NCI-H2227 (cell line): Measurements from ENCODE around the gene BCAS4.
A peak's percentile ranks its signal among the peaks of the same experiment; 100 is the strongest.
"Not testable (repeated sequence)": the region's sequence is repeated elsewhere in the genome, so short reads cannot be mapped to it uniquely, and the experiment has no call there.

Experiments
- DNase-seq: peaks from one replicate; lab custom pipeline; 2025; ENCODE audit not compliant: unreplicated experiment; lab: John Stamatoyannopoulos, UW

The BCAS4 gene

DNA sequence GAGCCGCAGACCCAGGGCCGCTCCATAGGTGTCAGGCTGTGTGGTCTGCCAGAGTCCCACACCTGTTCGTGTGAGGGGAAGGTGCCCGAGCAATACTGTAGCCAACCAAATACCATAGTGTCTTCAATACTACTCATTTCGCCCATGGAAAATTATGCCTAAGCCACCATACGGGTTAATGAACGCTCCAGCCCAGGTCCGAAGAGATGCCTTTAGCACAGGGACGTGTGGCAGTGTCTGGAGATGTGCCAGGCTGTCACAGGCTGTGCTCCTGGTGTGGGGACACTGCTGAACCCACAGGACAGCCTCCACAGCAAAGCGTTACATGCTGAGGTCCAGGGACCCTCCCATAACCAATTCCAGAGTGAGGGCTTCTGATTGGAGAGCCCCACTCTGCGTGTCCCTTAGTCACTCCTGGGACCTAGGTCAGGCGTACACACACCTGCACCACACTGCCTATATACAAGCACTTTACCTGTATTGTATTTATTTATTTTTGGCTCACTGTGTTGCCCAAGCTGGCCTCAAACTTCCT lies 25.2 kb upstream of the BCAS4 start:
- not testable (repeated sequence) for DNase-seq

DNA sequence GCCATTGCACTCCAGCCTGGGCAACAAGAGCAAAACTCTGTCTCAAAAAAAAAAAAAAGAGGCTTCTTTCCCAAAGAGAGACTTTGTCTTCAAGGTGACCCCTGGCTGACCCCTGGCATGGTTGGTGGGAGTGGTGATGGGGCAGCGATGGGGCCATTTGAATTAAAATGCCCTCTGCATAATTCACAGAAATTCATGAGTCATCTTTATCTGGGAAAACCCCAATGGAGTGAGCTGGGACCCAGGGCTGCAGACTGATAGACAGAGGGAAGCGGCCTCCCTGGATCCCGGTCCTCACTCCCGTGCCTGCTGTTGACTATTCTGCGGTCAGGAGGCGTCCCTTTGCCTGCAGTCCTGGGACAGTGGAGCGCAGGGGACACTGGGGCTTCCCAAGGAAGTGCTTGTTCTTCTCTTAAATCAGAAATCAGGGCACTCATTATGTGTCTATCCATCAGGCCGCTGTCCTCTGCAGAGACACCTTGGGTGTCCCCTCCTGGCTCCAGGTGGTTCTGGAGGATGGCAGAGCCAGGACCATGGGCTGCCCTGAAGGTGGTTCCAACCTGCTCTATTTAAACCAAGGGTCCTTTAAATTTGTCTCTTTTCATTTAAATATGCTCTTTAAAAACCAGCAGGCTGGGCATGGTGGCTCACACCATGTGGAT lies 23.3 kb upstream of the BCAS4 start:
- not testable (repeated sequence) for DNase-seq

DNA sequence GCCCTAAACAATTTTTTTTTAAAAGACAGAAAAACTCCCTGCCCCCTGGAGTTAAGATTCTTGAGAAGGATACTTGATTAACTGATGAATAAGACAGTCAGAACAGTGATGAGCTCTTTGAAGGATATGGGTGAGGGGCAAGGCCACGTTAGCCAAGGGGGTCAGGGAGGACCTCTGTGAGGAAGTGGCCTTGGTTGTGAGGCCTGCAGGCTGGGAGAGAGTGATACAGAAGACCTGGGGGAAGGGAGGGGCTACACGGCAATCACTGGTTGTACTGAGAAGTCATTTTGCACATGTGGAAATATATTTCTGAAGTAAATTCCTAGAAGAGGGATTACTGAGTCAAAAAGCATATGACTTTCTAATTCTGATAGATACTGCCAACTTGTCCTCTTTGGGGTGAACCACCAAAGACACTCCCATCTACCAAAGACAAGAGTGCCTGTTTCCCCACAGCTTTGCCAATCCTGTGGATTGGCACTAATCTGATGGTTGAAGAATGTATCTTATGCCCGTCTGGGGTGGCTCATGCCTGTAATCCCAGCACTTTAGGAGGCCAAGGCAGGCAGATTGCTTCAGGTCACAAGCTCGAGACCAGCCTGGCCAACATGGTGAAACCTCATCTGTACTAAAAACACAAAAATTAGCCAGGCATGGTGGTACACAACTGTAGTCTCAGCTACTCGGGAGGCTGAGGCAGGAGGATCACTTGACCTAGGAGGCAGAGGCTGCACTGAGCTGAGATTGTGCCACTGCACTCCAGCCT lies 22.3 kb upstream of the BCAS4 start:
- DNase-seq: no peak

DNA sequence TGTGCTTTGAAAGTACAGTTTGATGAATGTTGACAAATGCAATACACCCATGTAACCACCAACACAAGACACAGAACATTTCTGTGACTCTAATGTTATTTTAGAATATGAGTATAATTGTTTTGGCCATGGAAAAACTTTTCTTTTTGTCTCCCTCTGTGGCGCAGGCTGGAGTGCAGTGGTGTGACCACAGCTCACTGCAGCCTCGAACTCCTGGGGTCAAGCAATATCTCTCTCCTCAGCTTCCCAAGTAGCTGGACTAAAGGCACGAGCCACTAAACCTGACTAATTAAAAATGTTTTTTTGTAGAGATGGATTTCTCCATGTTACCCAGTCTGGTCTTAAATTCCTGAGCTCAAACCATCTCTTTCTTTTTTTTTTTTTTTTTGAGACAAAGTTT lies 20.3 kb upstream of the BCAS4 start:
- DNase-seq: no peak

DNA sequence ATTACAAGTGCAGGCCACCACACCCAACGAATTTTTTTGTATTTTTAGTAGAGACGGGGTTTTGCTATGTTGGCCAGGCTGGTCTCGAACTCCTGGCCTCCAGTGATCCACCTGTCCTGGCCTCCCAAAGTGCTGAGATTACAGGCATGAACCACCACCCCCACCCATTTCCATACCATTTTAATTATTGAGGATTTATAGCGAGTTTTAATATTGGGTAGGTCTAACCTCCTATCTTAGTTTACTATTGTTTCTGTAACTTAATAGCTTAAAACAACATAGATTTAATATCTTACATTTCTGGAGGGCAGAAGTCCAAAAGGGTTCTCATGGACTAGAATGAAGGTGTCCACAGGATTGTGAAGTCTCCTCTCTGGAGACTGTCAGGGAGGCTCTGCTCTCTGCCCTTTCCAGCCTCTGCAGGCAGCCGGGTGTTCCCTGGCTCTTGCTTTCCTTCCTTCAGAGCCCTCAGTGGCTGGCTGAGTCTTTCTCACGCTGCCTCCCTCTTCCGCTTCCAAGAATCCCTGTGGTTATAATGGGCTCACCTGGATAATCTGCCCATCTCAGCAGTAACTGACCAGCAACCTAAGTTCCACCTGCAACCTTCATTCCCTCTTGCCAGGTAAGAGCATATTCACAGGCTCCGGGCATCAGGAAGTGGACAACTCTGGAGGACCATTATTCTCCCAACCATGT lies 18.6 kb upstream of the BCAS4 start:
- no peak for DNase-seq

DNA sequence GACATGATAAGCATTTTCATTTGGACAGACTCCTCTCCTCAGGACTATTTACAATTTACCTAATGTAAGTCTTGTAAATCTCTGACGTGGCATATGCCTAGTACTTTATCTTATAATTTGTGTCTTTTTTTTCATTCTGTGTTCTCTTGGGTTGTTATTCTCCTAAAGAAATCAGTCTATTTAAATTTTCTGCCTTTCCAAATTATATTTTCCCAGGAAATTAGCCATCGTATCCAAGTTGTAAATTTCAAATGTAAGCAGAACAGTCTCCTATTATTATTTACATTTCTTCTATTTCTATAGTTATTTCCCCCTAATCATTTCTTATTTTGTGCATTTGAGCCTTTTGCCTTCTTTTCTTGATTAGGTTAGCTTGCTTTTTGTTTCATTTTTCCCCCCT lies 17.5 kb upstream of the BCAS4 start:
- DNase-seq: no peak

DNA sequence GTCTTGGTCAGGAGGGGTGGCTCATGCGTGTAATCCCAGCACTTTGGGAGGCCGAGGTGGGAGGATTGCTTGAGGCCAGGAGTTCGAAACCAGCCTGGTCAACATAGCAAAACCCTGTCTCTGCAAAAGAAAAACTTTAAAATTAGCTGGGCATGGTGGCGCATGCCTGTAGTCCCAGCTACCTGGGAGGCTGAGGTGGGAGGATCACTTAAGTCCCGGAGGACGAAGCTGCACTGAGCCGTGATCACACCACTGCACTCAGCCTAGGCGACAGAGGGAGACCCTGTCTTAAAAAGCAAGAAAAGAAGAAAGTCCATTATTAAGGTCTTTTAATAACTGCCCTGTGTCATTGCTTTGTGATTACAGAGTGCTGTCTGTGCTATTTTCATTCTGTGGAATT lies 15.9 kb upstream of the BCAS4 start:
- not testable (repeated sequence) for DNase-seq

DNA sequence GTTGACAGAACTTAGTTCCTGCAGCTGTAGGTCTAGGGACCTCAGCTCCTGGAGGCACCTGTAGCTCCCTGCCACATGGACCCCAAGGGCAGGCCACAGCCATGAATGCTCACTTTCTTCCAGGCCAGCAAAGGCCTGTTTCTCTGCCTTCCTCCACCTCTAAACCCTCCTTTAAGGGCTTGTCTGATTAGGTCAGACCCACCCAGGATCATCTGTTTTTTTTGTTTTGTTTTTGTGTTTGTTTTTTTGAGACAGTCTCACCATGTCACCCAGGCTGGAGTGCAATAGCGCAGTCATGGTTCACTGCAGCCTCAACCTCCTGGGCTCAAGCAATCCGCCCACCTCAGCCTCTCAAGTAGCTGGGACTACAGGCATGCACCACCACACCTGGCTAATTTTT lies 11.5 kb upstream of the BCAS4 start:
- DNase-seq: no peak

DNA sequence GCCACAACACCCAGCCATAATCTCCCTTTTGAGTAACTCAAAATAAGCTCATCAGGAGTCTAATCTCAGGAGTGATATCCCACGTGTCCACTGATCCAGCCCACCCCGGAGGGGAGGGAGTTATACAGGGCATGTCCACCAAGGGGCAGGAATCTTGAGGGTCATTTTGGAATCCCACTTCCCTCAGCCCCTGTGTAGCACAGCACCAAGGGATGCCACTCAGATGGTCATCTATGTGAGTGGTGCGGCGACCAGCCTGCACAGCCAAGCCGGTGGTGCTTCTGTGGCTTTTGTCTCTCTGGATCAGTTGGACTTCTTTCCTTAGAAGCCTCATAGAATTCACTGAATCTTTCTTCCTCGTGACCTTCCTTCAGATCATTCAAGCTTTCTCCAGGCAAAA lies 11.0 kb upstream of the BCAS4 start:
- DNase-seq: no peak

DNA sequence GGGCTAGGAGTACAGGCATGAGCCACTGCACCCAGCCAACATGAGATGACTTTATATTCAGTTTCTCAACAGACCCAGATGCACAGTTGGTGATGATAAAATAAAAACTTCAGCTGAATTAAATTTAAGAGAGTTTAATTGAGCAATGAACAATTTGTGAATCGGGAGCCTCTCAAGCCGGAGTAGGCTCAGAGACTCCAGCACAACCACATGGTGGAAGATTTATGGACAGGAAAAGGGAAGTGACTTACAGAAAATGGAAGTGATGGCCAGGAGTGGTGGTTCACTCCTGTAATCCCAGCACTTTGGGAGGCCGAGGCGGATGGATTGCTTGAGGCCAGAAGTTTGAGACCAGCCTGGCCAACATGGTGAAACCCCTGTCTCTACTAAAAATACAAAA lies 10.4 kb upstream of the BCAS4 start:
- DNase-seq: no peak

DNA sequence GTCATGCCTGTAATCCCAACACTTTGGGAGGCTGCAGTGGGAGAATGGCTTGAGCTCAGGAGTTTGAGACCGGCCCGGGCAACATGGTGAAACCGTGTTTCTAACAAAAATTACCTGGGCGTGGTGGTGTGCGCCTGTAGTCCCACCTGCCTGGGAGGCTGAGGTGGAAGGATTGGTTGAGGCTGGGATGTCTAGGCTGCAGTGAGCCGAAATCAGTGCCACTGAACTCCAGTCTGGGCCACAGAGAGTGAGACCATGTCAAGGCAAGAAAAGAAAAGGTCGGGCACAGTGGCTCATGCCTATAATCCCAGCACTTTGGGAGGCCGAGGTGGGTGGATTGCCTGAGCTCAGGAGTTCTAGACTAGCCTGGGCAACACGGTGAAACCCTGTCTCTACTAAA lies 8.2 kb upstream of the BCAS4 start:
- DNase-seq: no peak

DNA sequence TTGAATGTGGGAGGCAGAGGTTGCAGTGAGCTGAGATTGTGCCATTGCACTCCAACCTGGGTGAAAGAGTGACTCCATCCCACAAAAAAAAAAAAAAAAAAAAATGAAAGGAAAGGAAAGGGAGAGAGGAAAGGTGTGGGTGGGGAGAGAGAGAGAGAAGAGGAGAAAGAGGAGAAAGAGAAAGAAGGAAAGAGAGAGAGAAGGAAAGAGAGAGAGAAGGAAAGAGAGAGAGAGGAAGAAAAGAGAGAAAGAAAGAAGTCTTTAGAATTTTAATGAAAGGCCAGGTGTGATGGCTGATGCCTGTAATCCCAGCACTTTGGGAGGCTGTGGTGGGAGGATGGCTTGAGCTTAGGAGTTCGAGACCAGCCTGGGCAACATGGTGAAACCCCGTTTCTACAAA lies 7.7 kb upstream of the BCAS4 start:
- DNase-seq: no peak

DNA sequence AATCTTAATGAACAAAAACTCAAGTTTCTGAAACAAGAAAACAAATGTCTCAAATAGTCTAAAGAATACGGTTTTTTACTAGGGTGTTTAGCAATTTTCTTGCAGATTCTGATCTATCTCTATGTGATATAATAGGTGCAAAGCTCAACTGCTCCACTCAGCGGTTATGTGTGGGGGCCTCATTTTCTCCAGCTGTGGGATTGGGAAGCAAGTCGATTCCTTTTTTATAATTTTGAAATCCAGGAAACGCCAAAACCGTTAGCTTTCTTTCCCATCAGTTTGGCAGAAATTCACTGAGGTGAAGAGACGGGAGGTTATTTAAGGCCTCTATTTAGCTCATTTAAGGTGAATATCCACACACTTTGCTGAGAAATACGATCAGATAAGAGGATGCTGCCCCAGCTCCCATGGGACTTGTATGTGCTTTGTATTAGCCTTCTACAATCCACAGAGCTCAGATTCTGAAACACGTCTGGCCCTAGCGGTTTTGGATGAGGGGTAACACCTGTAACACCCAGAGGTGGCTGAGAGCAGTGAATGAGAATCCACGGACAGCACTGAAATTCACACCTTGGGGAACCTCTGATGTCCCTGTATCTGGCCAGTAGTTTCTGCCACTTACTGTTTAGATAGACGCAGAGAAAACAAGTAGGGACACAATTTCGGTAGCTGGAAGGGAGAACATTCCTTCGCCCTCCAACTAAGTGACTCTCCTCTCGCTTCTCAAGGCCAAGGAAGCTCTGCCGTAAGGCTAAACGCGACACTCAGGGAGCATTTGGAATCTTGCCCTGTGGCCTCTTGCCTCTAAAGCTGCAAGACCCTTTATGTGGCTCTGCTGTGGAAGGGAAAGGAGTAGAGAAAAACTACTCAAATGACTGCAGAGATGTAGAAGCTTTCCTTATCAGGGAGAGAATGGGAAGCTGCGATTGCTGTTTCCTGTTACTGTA lies 6.5 kb upstream of the BCAS4 start:
- peak; percentile 70 for DNase-seq

DNA sequence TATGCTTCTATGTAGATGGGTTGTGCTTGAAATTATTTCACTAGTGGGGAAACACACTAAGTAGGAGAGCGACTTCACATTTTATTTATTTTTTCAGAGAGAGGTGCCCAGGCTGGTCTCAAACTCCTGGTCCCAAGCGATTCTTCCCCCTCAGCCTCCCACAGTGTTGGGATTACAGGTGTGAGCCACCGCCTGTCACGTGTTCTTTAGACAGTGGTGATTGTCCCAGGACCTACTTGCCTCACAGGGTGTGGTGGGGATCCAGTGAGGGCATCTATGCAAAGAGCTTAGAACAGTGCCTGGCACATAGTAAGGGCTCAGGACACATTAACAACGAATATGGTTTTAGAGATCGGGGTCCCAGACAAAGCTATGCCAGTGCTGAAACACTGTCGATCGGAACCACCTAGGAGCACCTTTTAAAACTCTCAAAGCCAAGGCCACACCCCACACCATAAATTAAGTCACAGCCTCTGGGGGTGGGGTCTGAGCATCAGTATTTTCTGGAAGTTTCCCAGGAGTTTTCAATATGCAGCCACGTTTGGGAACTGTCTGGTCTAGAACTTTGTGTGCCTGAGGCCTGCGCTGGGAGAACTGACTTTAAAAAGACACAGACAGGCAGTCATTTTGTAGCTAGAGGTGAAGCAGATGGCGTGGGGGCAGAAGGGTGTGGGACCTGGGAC lies 4.8 kb upstream of the BCAS4 start:
- DNase-seq: no peak

DNA sequence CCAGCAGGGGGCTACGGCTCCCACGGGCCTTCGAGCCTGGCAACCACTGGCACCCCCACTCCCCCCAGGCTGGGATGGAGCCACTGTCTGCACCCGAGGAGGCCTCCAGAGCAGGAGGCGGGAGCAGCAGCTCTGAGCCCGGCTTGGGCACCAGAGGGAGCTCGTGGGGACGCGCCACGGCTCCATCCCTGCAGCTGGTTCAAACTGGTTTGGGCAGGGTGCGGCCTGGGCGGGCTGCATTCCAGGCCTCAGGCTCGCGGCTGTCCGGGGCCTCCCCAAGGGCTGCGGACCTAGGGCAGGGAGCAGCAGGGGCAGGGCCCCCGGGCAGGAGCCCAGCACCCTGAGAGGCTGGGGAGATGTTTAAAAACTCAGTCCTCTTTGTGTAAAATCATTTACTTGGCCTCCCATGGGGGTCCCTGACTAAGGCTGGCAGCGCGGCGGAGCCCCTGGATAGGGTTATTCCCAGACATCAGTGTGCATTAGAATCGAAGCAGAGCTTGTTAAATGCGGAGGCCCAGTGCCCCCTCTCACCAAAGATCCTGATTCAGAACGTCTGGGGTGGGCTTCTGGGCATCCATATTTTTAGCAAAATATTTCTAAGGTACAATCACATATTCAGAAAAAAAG lies 4.1 kb upstream of the BCAS4 start:
- DNase-seq: peak; percentile 93

DNA sequence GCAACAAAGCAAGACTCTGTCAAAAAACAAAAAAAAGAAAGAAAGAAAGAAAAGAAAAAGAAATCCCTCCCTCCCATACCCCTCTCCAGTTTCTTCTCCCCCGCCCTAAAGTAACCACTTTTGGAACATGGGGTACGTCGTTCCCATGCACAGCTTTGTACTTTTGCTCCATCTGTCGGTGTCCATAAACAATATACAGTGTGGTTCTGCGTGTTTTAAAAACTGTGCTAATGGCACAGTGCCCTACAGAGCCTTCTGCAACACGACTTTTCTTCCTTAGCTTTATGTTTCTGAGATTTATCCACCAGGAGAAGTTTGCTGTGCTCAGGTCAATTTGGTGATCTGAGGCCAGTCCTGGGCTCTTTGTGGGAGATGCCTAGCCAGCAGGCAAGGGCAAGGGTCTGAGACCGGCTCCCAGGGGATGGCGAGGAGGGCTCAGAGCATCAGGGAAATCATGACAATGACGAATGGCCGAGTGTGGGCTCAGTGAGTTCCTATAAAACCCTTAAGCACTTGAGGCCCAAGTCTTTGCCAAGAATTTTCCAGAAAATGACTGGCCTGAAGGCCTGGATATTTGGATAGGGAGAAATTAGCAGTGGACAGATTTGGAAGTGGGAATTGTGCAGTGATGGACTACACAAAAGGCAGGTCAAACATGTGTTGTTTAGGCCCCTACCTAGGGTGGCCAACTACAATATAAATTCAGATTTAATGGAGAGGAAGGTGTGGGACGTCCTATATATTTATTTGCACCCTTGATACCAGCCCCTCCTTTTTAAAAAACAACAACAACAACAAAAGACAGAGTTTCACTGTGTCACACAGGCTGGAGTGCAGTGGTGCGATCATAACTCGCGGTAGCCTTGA lies 1.9 kb upstream of the BCAS4 start:
- no peak for DNase-seq

DNA sequence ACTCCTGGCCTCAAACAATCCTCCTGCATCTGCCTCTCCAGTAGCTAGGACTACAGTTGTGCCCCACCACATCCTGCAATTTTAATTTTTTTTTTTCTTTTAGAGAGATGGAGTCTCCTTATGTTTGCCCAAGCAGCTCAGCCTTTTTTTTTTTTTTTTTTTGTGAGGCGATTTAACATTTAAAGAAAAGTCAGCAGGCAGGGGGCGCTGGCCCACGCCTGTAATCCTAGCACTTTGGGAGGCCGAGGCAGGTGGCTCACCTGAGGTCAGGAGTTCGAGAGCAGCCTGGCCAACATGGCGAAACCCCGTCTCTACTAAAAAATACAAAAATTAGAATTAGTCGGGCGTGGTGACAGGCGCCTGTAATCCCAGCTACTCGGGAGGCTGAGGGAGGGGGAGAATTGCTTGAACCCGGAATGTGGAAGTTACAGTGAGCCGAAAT lies 1.3 kb upstream of the BCAS4 start:
- peak; percentile 56 for DNase-seq

DNA sequence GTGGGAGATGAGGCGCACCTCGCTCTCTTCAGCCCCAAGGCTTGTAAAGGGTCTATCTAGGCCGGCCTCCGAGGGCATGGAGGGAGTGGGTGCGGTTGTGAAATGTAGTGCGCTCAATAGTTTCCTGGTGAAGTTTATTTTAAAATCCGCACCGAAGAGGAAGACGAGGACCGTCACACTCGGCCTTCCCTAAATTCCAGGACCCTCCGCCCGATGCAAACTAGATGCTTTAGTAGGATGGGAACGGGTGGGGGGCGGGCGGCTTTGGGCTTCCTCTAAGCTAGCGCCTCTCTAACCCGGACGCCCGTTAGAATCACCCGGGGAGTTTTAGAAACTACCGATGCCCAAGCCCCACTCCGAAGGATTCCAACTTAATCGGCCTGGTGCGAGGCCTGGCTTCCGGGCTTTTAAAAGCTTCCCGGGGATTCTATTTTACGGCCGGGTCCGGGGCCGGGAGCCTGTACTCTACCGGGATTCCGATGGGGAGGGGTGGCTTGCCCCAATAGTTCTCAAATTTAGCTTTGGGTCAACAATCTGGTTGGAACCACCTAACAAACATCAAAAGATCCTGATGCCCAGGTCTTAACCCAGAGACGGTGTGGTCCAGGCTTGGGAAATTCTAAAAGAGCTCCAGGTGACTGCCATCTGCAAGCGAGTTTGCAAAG lies 548 bp upstream of the BCAS4 start:
- peak; percentile 63 for DNase-seq
